NT2/D1 (cell line): ENCODE data around the gene ARSJ.
A peak's percentile ranks its signal among the peaks of the same experiment; 100 is the strongest.

Experiments used
- DNase-seq: peaks from one replicate; pipeline ENCODE4 v3.0.0-alpha.2; 2011; ENCODE audit warnings: low read depth, low spot score
- H3K27me3 ChIP-seq: 2 replicates; pipeline ENCODE4 v1.6.0; 2011; ENCODE audit warnings: mild to moderate bottlenecking; ENCODE audit not compliant: insufficient read length, insufficient read depth
- H3K36me3 ChIP-seq: 2 replicates; pipeline ENCODE4 v1.6.1; 2011; ENCODE audit warnings: mild to moderate bottlenecking, low read length, mixed read lengths; ENCODE audit not compliant: insufficient read depth, insufficient read length
- H3K4me1 ChIP-seq: 2 replicates; pipeline ENCODE4 v1.5.1; 2011; ENCODE audit not compliant: insufficient read depth, insufficient read length
- H3K4me3 ChIP-seq: 2 replicates; pipeline ENCODE4 v1.5.1; 2011; ENCODE audit warnings: low read depth; ENCODE audit not compliant: insufficient read length
- H3K9ac ChIP-seq: 2 replicates; pipeline ENCODE4 v1.6.0; 2011; ENCODE audit warnings: low read depth; ENCODE audit not compliant: insufficient read length
- H3K9me3 ChIP-seq: 2 replicates; pipeline ENCODE4 v1.5.1; 2011; ENCODE audit warnings: mild to moderate bottlenecking, low read length; ENCODE audit not compliant: insufficient read depth
- SUZ12 ChIP-seq: IDR thresholded peaks from 2 replicates; pipeline ENCODE4 v1.6.1; 2011; ENCODE audit not compliant: insufficient read length, insufficient read depth; ENCODE audit errors: extremely low read depth
- YY1 ChIP-seq: IDR thresholded peaks from 2 replicates; pipeline ENCODE4 v1.6.1; 2011; ENCODE audit not compliant: insufficient read length, insufficient read depth
- ZNF274 ChIP-seq: IDR thresholded peaks from 2 replicates; pipeline ENCODE4 v1.6.1; 2011; ENCODE audit warnings: mild to moderate bottlenecking, low read depth, low read length

ARSJ gene

GRCh38 chr4:113979148-113979904, at the start of gene ARSJ:
TSS of gene ARSJ (minus strand) at chr4:113979647. CDS start at chr4:113978834, 813 bp downstream.
- Histone ChIP-seq H3K36me3 (no peaks in the 10 kb centered on the region), H3K9me3 (peaks cover 5% of the 10 kb centered on the region; the same call in 1 of the 2 replicates), H3K4me1 (no peaks in the 10 kb centered on the region), H3K4me3 (peak within 1 kb of the TSS; percentile 78), H3K27me3 (no peaks in the 10 kb centered on the region), H3K9ac (peak within 1 kb of the TSS; percentile 85)
- TF ChIP-seq SUZ12, result no peak
- no peak for TF ChIP-seq ZNF274
- no peak for TF ChIP-seq YY1
- DNase-seq, result no peak

GRCh38 chr4:114028071-114028470, 48.6 kb upstream of the ARSJ start:
- Histone ChIP-seq H3K4me3 (no peak overlapping the region), H3K9me3 (no peaks in the 10 kb centered on the region), H3K36me3 (no peaks in the 10 kb centered on the region), H3K9ac (no peak overlapping the region), H3K4me1 (no peaks in the 10 kb centered on the region), H3K27me3 (no peaks in the 10 kb centered on the region)
- TF ChIP-seq SUZ12, result no peak
- TF ChIP-seq YY1, result no peak
- no peak for TF ChIP-seq ZNF274
- DNase-seq, result no peak

GRCh38 chr4:114027596-114027995, 48.1 kb upstream of the ARSJ start:
- no peak for TF ChIP-seq ZNF274
- TF ChIP-seq SUZ12, result no peak
- no peak for TF ChIP-seq YY1

GRCh38 chr4:114026447-114026846, 47.0 kb upstream of the ARSJ start:
- no peak for TF ChIP-seq ZNF274
- TF ChIP-seq SUZ12, result no peak
- no peak for TF ChIP-seq YY1
- DNase-seq, result no peak
- H3K27me3 ChIP-seq, result no peaks in the 10 kb centered on the region
- H3K4me3 ChIP-seq, result no peak overlapping the region
- H3K9ac ChIP-seq, result no peak overlapping the region
- no peaks in the 10 kb centered on the region for H3K9me3 ChIP-seq
- no peaks in the 10 kb centered on the region for H3K4me1 ChIP-seq
- H3K36me3 ChIP-seq, result no peaks in the 10 kb centered on the region

More at GRCh38 chr4:114027596-114027995, 48.1 kb upstream of the ARSJ start:
- Histone ChIP-seq H3K27me3 (no peaks in the 10 kb centered on the region), H3K9ac (no peak overlapping the region), H3K4me1 (no peaks in the 10 kb centered on the region), H3K4me3 (no peak overlapping the region), H3K36me3 (no peaks in the 10 kb centered on the region), H3K9me3 (no peaks in the 10 kb centered on the region)
- no peak for DNase-seq

- H3K4me3 ChIP-seq, result no peak overlapping the region
- TF ChIP-seq ZNF274 (no peak), SUZ12 (no peak), YY1 (no peak)
- DNase-seq, result no peak
- no peak overlapping the region for H3K9ac ChIP-seq
- H3K27me3 ChIP-seq, result no peaks in the 10 kb centered on the region
- H3K36me3 ChIP-seq, result no peaks in the 10 kb centered on the region
- H3K9me3 ChIP-seq, result no peaks in the 10 kb centered on the region
- H3K4me1 ChIP-seq, result no peaks in the 10 kb centered on the region
These were observed 45.8 kb upstream of the ARSJ start for GRCh38 chr4:114025176-114025777.

GRCh38 chr4:114021451-114021850, 42.0 kb upstream of the ARSJ start:
- Histone ChIP-seq H3K9ac (no peak overlapping the region), H3K4me3 (no peak overlapping the region), H3K27me3 (no peaks in the 10 kb centered on the region), H3K4me1 (no peaks in the 10 kb centered on the region), H3K36me3 (no peaks in the 10 kb centered on the region), H3K9me3 (no peaks in the 10 kb centered on the region)
- no peak for DNase-seq
- TF ChIP-seq SUZ12 (no peak), YY1 (no peak)

GRCh38 chr4:114019969-114020358, 40.5 kb upstream of the ARSJ start:
- Histone ChIP-seq H3K4me1 (no peaks in the 10 kb centered on the region), H3K9ac (no peak overlapping the region), H3K4me3 (no peak overlapping the region), H3K9me3 (no peaks in the 10 kb centered on the region), H3K36me3 (no peaks in the 10 kb centered on the region), H3K27me3 (no peaks in the 10 kb centered on the region)
- TF ChIP-seq SUZ12 (no peak), YY1 (no peak), ZNF274 (no peak)
- DNase-seq, result no peak
